ENCODE data around the gene SYNGR4. TPM values are rescaled to one million over a fixed set of nuclear protein-coding genes. Genes with fewer than 3 reads are reported as not detected.
A peak's percentile ranks its signal among the peaks of the same experiment; 100 is the strongest.
"Not testable (repeated sequence)": the region's sequence is repeated elsewhere in the genome, so short reads cannot be mapped to it uniquely, and the experiment has no call there.

SYNGR4 gene
- polyA plus RNA-seq (2011; rRNA removed) (not detected in 2 replicates), polyA minus RNA-seq (2011; rRNA and poly(A)+ RNA removed) (not detected in 2 replicates)

GRCh38 chr19:48363810-48364597 is at the start of gene SYNGR4, which contains the start of gene TMEM143:
Gene SYNGR4 (plus strand): TSS chr19:48364367. CDS start chr19:48365843, 1,476 bp downstream.
Gene TMEM143 (minus strand): TSS chr19:48363940. CDS start chr19:48363920, 20 bp downstream.
- Histone ChIP-seq H3K9me3 (ENCODE audit: control insufficient read depth, insufficient read depth, low read length) (no peaks in the 10 kb centered on the region), H3K4me3 (ENCODE audit: low read depth, low read length) (peak within 1 kb of the TSS; percentile 72), H3K27me3 (ENCODE audit: control insufficient read depth, insufficient read depth, low read length) (no peaks in the 10 kb centered on the region), H3K27ac (ENCODE audit: low read depth, low read length) (peak within 1 kb of the TSS; percentile 85)
- TF ChIP-seq, protein P1, sequence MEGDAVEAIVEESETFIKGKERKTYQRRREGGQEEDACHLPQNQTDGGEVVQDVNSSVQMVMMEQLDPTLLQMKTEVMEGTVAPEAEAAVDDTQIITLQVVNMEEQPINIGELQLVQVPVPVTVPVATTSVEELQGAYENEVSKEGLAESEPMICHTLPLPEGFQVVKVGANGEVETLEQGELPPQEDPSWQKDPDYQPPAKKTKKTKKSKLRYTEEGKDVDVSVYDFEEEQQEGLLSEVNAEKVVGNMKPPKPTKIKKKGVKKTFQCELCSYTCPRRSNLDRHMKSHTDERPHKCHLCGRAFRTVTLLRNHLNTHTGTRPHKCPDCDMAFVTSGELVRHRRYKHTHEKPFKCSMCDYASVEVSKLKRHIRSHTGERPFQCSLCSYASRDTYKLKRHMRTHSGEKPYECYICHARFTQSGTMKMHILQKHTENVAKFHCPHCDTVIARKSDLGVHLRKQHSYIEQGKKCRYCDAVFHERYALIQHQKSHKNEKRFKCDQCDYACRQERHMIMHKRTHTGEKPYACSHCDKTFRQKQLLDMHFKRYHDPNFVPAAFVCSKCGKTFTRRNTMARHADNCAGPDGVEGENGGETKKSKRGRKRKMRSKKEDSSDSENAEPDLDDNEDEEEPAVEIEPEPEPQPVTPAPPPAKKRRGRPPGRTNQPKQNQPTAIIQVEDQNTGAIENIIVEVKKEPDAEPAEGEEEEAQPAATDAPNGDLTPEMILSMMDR (IDR thresholded peaks at IDR 0.05; ENCODE audit: low read depth, low read length): no peak
- DNase-seq (ENCODE audit: low read depth, low spot score): peak; percentile 99
- ChIA-PET CTCF (interaction anchor here (0.7 to 2.9 kb wide), 5 partner anchors 13 to 81 kb away, joined by 3 to 22 read pairs (median 3); partner anchors contain the start of gene KDELR1), POLR2A (interaction anchor here (0.6 to 2.2 kb wide), 11 partner anchors 11 to 402 kb away, joined by 3 to 24 read pairs (median 4); partner anchors contain the start of genes GRIN2D, KDELR1, RPL18 and SPHK2)

DNA sequence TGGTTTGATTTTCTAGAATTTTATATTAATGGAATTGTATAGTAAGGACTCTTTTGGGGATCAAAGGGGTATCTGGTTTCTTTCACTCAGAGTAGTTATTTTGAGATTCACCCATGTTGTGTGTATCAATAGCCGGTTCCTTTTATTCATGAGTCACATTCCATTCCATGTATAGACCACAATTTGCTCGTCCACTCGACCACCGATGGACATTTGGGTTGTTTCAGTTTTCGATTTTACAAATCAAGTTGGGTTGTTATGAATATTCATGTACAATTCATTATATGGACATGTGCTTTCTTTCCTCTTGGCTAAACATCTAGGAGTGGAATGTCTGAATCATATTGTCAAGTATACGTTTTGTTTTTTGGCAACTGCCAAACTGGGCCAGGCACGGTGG is 48.5 kb upstream of the SYNGR4 start:
- no peak for DNase-seq (ENCODE audit: low read depth, low spot score)
- ChIA-PET CTCF (interaction anchor here (0.6 kb wide), 1 partner anchor 26 kb away, joined by 5 read pairs; no protein-coding TSS in a partner anchor), POLR2A (no interaction called here)
- Histone ChIP-seq H3K9me3 (ENCODE audit: control insufficient read depth, insufficient read depth, low read length) (peaks cover 2% of the 10 kb centered on the region; the same call in 1 of the 2 replicates), H3K27me3 (ENCODE audit: control insufficient read depth, insufficient read depth, low read length) (no peaks in the 10 kb centered on the region), H3K4me3 (ENCODE audit: low read depth, low read length) (no peak overlapping the region), H3K27ac (ENCODE audit: low read depth, low read length) (no peak overlapping the region)
- TF ChIP-seq, protein P1 (IDR thresholded peaks at IDR 0.05; ENCODE audit: low read depth, low read length): no peak

DNA sequence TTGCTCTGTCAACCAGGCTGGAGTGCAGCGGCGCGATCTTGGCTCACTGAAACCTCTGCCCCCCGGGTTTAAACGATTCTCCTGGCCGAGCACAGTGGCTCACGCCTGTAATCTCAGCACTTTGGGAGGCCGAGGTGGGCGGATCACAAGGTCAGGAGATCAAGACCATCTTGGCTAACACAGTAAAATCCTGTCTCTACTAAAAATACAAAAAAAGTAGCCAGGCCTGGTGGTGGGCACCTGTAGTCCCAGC is 46.5 kb upstream of the SYNGR4 start:
- POLR2A ChIA-PET; DNase-seq (ENCODE audit: low read depth, low spot score); H3K27me3 ChIP-seq (ENCODE audit: control insufficient read depth, insufficient read depth, low read length); H3K27ac ChIP-seq (ENCODE audit: low read depth, low read length); H3K4me3 ChIP-seq (ENCODE audit: low read depth, low read length); H3K9me3 ChIP-seq (ENCODE audit: control insufficient read depth, insufficient read depth, low read length): not testable (repeated sequence)
- CTCF ChIA-PET: interaction anchor here (2.8 kb wide), 1 partner anchor 16 kb away, joined by 34 read pairs; no protein-coding TSS in a partner anchor

GRCh38 chr19:48318286-48318987 is 45.7 kb upstream of the SYNGR4 start:
- H3K4me3 ChIP-seq (ENCODE audit: low read depth, low read length): no peak overlapping the region
- POLR2A ChIA-PET: no interaction called here
- no peak for DNase-seq (ENCODE audit: low read depth, low spot score)
- TF ChIP-seq, protein P1 (IDR thresholded peaks at IDR 0.05; ENCODE audit: low read depth, low read length): no peak
- CTCF ChIA-PET: interaction anchor here (1.0 to 2.8 kb wide), 2 partner anchors 10 to 15 kb away, joined by 3 to 34 read pairs; no protein-coding TSS in a partner anchor
- H3K27me3 ChIP-seq (ENCODE audit: control insufficient read depth, insufficient read depth, low read length): no peaks in the 10 kb centered on the region
- H3K9me3 ChIP-seq (ENCODE audit: control insufficient read depth, insufficient read depth, low read length): peaks cover 2% of the 10 kb centered on the region; the same call in 1 of the 2 replicates
- no peak overlapping the region for H3K27ac ChIP-seq (ENCODE audit: low read depth, low read length)

GRCh38 chr19:48319647-48320541 is 44.3 kb upstream of the SYNGR4 start:
- no peaks in the 10 kb centered on the region for H3K27me3 ChIP-seq (ENCODE audit: control insufficient read depth, insufficient read depth, low read length)
- peaks cover 2% of the 10 kb centered on the region; the same call in 1 of the 2 replicates for H3K9me3 ChIP-seq (ENCODE audit: control insufficient read depth, insufficient read depth, low read length)
- H3K4me3 ChIP-seq (ENCODE audit: low read depth, low read length): no peak overlapping the region
- TF ChIP-seq, protein P1 (IDR thresholded peaks at IDR 0.05; ENCODE audit: low read depth, low read length): peak; percentile 78
- DNase-seq (ENCODE audit: low read depth, low spot score): no peak
- H3K27ac ChIP-seq (ENCODE audit: low read depth, low read length): no peak overlapping the region
- CTCF ChIA-PET: interaction anchor here (0.6 to 2.8 kb wide), 2 partner anchors 10 to 14 kb away, joined by 4 to 34 read pairs; no protein-coding TSS in a partner anchor
- POLR2A ChIA-PET: interaction anchor here (1.2 to 1.6 kb wide), 2 partner anchors 13 to 14 kb away, joined by 5 to 7 read pairs; no protein-coding TSS in a partner anchor
